Mesodermal cell (in vitro differentiated cells): Measurements from ENCODE around the gene NUP133.

Experiments used
- H3K27ac ChIP-seq: 2 replicates; pipeline ENCODE4 v1.7.0; 2013; ENCODE audit warnings: mild to moderate bottlenecking, low read depth, low read length, moderate library complexity; ENCODE audit not compliant: severe bottlenecking
- H3K36me3 ChIP-seq: 2 replicates; pipeline ENCODE4 v1.7.1; 2013; ENCODE audit warnings: mild to moderate bottlenecking, low read length, moderate library complexity; ENCODE audit not compliant: control insufficient read depth, insufficient read depth
- H3K4me1 ChIP-seq: one replicate; pipeline ENCODE4 v1.7.1; 2013; ENCODE audit warnings: mild to moderate bottlenecking, low read length; ENCODE audit not compliant: insufficient read depth, control insufficient read depth, poor library complexity, severe bottlenecking
- H3K4me3 ChIP-seq: 2 replicates; pipeline ENCODE4 v1.7.0; 2013; ENCODE audit warnings: low read length, control low read depth, mild to moderate bottlenecking; ENCODE audit not compliant: insufficient read depth, poor library complexity, severe bottlenecking; ENCODE audit errors: extremely low read depth
- H3K9me3 ChIP-seq: 2 replicates; pipeline ENCODE4 v1.7.1; 2013; ENCODE audit warnings: mild to moderate bottlenecking, low read length, moderate library complexity; ENCODE audit not compliant: control insufficient read depth
- WGBS, 2 experiments: methylation state at CpG; one replicate each; pipeline ENCODE4 v1.1.5; 2013; ENCODE audit warnings: missing lambda C conversion rate in 2 of 2; ENCODE audit not compliant: insufficient coverage in 2 of 2; 5-methylcytosine and 5-hydroxymethylcytosine counted together

NUP133 gene

DNA sequence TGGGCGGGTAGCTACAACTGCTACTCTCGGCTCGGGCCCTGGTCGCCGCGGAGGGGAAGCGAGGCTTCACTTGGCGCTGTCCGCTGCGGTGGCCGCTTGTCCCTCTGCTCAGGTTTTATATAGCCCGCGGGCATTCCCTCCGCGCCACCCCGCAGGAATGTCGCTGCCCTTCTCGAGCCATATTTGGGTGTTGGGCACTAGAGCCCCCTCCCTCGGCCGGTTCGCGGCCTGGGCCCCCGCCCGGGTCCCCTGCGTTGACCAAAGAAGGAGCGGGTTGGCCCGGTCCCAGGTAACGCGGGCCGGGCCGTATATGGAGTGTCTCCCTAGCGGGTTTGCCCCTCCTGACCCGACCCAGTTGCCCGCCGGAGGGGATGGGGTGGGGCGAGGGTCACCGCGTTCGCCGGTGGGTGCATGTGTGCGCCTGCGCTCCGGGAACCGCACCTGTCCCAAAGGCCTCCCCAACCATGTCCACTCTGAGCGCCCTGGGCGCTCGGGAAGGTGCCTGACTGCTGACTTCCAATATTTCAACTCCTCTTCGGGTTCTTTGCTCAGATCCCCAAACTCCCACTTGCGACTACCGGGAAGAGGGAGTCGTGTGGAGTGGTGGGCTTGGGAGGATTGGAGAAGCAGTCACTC is 74.0 kb downstream of the NUP133 start, which contains the start of gene ACTA1:
ACTA1 (minus strand) TSS at position 90 of the 636 bp plus-strand sequence. CDS start 979 bp downstream, outside the sequence.
- Histone ChIP-seq H3K36me3 (peaks cover 8% of the 10 kb centered on the region), H3K9me3 (no peaks in the 10 kb centered on the region), H3K4me1 (peaks cover 9% of the 10 kb centered on the region), H3K4me3 (peak within 1 kb of the TSS; percentile 22), H3K27ac (no peak within 1 kb of the TSS)
- 2 to 3% methylated on average over 35 to 42 of the region's 51 CpGs for whole genome bisulfite sequencing, 2 experiments

DNA sequence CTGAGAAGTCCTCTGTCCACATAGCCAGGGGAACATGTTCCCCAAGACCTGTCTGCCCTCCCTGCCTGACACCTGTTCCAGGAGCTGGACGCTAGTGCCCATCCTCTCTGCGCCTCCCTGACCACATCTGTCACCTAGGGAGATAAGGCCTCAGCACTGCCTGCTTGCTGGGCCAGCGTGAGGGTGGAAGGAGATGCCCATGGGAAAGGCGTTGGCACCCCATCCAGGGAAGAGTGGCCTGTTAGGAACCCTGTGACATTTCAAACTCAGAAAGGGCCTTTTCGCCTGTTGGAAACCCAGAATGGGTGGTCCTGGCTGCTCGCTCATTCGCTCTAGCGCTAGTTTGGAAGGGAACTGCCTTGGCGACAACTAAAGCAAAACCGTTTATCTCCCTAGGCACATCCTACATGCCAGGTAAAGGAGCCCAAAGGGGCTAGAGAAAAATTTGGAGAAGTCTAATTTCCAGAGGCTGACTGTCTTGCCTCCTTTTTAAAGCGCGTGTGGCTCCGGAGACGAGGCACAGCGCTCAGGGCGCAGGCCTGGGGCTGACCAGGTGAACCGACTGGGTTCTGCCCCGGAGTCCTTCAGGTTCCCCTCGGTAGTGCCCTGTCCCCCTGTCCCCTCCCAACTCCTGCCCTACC is 74.7 kb downstream of the NUP133 start:
- Histone ChIP-seq H3K27ac (no peak overlapping the region), H3K9me3 (no peaks in the 10 kb centered on the region), H3K4me1 (peaks cover 9% of the 10 kb centered on the region), H3K4me3 (no peak overlapping the region), H3K36me3 (peaks cover 1% of the 10 kb centered on the region)
- WGBS, 2 experiments = 60 to 66% methylated on average over 13 to 16 of the region's 19 CpGs

DNA sequence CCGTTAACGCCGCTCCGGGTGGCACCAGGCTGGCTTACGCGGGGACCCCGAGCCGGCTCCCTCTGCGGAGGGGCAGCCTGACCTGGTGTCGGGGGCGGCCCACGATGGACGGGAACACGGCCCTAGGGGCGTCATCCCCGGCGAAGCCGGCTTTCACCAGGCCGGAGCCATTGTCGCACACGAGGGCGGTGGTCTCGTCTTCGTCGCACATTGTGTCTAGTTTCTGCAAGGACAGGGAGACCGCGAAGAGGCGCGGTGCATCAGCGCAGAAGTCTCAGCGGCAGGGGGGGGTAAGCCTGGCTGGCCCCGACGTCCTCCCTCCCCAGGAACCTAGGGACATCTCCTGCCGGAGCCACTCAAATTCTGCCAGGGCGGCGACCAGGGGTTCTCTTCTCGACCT is 75.2 kb downstream of the NUP133 start:
- 82 to 95% methylated on average over 33 to 37 of the region's 37 CpGs for WGBS, 2 experiments
- Histone ChIP-seq H3K27ac (no peak overlapping the region), H3K9me3 (no peaks in the 10 kb centered on the region), H3K36me3 (no peaks in the 10 kb centered on the region), H3K4me3 (no peak overlapping the region), H3K4me1 (peaks cover 9% of the 10 kb centered on the region)

DNA sequence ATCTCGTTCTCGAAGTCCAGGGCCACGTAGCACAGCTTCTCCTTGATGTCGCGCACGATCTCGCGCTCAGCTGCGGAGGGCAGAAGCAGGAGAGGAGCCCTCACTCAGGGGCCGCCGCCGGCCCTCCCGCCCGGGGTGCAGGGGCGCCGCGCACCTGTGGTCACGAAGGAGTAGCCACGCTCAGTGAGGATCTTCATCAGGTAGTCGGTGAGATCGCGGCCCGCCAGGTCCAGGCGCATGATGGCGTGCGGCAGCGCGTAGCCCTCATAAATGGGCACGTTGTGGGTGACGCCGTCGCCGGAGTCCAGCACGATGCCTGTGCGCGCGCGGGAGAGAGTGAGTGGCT is 76.1 kb downstream of the NUP133 start:
- H3K4me1 ChIP-seq = peaks cover 9% of the 10 kb centered on the region
- H3K9me3 ChIP-seq = no peaks in the 10 kb centered on the region
- H3K27ac ChIP-seq = no peak overlapping the region
- H3K4me3 ChIP-seq = no peak overlapping the region
- H3K36me3 ChIP-seq = no peaks in the 10 kb centered on the region
- WGBS, 2 experiments = 95 to 96% methylated on average over 18 to 32 of the region's 38 CpGs

DNA sequence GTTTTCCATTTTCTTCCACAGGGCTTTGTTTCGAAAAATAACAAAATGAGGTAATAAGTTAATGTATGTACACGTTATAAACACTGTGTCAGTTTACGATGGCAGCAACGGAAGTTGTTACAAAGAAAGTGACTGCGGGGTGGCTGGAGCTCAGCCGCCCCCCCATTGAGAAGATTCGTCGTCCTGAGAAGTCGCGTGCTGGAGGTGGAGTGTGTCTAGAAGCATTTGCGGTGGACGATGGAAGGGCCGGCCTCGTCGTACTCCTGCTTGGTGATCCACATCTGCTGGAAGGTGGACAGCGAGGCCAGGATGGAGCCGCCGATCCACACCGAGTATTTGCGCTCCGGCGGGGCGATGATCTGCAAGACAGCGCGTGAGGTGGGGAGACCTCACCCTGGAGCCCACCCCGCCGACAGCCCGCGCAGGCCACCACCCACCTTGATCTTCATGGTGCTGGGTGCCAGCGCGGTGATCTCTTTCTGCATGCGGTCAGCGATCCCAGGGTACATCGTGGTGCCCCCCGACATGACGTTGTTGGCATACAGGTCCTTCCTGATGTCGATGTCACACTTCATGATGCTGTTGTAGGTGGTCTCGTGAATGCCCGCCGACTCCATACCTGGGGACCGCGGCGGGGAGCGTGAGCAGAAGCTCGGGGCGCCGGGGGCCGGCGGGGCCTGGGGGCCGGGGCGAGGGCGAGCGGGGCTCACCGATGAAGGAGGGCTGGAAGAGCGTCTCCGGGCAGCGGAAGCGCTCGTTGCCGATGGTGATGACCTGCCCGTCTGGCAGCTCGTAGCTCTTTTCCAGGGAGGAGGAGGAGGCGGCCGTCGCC is 76.6 kb downstream of the NUP133 start:
- H3K27ac ChIP-seq = no peak overlapping the region
- 77 to 89% methylated on average over 59 to 64 of the region's 65 CpGs for WGBS, 2 experiments
- peaks cover 9% of the 10 kb centered on the region for H3K4me1 ChIP-seq
- no peaks in the 10 kb centered on the region for H3K9me3 ChIP-seq
- no peak overlapping the region for H3K4me3 ChIP-seq
- H3K36me3 ChIP-seq = no peaks in the 10 kb centered on the region

DNA sequence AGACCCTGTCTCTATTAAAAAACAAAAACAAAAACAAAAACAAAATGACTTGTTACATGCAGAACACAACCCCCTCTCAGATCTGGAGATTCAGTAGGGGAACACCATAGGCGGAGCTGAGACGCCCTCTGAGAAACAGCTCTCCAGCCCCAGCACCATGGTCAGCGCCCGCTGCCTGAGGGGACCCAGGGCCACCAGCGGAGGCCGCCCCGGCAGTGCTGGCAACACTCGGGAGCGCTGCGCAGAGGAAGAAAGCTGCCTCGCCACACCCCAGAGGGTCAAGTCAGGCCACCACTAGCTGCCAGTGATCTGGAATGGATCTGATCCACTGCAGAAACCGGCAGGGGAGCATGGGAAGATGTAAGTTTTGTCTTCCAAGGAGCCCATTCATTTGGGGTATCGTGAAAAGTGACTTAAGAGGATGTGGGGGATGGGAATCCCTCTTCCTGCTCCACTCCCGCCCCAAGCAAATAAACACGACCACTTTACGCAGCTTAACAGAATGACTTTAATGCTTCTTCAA is 77.3 kb downstream of the NUP133 start:
- H3K4me1 ChIP-seq = peaks cover 9% of the 10 kb centered on the region
- WGBS, 2 experiments = 7 to 14% methylated on average over 8 to 10 of the region's 16 CpGs
- no peaks in the 10 kb centered on the region for H3K36me3 ChIP-seq
- H3K9me3 ChIP-seq = no peaks in the 10 kb centered on the region
- H3K4me3 ChIP-seq = no peak overlapping the region
- H3K27ac ChIP-seq = no peak overlapping the region

DNA sequence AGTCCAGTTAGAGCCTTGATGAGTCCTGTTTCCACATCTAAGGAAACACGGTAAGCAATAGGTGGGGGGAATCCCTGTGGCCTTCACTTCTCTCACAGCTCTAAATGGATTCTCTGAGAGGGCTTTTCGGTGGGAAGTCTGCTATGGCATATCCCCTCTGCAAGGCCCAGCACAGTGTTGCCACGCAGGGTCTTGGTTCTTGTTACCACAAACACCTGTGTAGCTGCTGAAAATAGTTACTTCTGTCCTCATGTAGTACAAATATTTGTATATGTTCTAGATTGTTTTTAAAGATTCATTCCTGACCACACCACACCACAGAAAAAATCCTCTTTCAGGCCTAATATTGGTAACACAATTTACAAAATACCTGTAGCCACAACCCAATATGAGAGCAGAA is 79.9 kb downstream of the NUP133 start:
- Histone ChIP-seq H3K27ac (no peak overlapping the region), H3K9me3 (no peaks in the 10 kb centered on the region), H3K4me1 (no peaks in the 10 kb centered on the region), H3K4me3 (no peak overlapping the region), H3K36me3 (no peaks in the 10 kb centered on the region)
- WGBS, 2 experiments = 87 to 90% methylated on average over 1 to 3 of the region's 3 CpGs

DNA sequence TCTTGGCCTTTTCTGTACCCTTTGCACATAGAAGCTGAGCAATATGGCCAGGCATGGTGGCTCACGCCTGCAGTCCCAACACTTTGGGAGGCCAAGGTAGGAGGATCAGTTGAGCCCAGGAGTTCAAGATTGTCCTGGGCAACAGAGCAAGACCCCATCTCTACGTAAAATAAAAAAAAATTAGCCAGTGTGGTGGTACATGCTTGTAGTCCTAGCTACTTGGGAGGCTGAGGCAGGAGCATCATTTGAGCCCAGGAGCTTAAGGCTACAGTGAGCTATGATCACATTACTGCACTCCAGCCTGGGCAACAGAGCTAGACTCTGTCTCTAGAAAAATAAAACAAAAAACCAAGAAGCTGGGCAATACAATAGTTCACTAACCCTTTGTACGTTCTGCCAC is 80.6 kb downstream of the NUP133 start:
- H3K4me3 ChIP-seq = no peak overlapping the region
- 86 to 87% methylated on average over 3 of the region's 3 CpGs for WGBS, 2 experiments
- H3K9me3 ChIP-seq = peaks cover 4% of the 10 kb centered on the region
- H3K4me1 ChIP-seq = no peaks in the 10 kb centered on the region
- H3K36me3 ChIP-seq = no peaks in the 10 kb centered on the region
- no peak overlapping the region for H3K27ac ChIP-seq

DNA sequence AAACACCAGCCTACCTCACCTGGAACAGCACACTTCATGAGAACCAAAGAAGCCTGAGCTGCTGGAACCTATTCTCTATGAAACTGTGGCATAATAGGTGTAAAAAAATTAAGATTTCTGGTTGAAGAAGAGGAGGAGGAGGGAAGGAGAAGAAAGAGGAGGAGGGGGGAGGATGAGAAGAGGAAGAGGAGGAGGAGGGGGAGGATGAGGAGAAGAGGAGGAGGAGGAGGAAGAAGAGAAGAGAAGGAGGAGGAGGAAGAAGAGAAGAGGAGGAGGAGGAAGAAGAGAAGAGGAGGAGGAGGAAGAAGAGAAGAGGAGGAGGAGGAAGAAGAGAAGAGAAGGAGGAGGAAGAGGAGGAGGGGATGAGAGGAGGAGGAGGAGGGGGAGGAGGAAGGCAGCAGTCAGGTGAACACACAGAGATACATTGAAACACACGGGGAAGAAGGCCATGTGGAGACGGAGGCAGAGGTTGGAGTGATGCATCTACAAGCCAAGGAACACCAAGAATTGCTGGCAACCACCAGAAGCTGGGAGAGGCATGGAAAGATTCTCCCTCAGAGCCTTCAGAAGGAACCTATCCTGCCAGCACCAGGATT is 82.5 kb downstream of the NUP133 start:
- WGBS, 2 experiments = 57 to 80% methylated on average over 1 to 2 of the region's 2 CpGs
- H3K4me3 ChIP-seq = no peak overlapping the region
- no peaks in the 10 kb centered on the region for H3K4me1 ChIP-seq
- peaks cover 4% of the 10 kb centered on the region for H3K9me3 ChIP-seq
- no peak overlapping the region for H3K27ac ChIP-seq
- H3K36me3 ChIP-seq = no peaks in the 10 kb centered on the region

DNA sequence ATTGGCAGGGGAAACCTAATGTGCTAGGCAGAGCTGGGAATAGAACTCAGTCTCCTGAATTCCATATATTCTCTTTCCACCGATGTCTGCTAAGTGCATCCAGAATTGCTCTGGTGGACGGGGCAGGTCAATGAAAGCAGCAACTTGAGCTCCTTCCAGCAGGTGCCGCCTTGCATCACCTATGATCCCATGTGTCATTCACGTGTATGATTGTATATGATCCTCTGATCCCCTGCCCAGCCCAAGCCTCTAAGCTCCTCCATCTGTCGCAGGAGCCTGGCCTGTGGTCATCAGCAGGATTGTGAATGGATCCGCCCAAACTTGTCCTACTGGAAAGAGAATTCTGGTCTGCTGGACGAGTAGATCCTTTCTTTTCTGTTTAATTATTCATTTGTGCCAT is 87.4 kb downstream of the NUP133 start:
- Histone ChIP-seq H3K9me3 (peaks cover 4% of the 10 kb centered on the region), H3K4me1 (no peaks in the 10 kb centered on the region), H3K27ac (no peak overlapping the region), H3K36me3 (no peaks in the 10 kb centered on the region), H3K4me3 (no peak overlapping the region)
- 80 to 92% methylated on average over 5 to 6 of the region's 7 CpGs for WGBS, 2 experiments
